Mononuclear cell (primary cell): Measurements from ENCODE around the gene CD300C. TPM values are rescaled to one million over a fixed set of nuclear protein-coding genes. Genes with fewer than 3 reads are reported as not detected.
"Not testable (repeated sequence)": the region's sequence is repeated elsewhere in the genome, so short reads cannot be mapped to it uniquely, and the experiment has no call there.

Experiments
- H3K27me3 ChIP-seq: 2 replicates; pipeline ENCODE4 v1.6.0; 2011; ENCODE audit warnings: low read length, control low read depth; ENCODE audit not compliant: insufficient read depth
- H3K4me1 ChIP-seq: 2 replicates; pipeline ENCODE4 v1.5.1; 2011; ENCODE audit warnings: mild to moderate bottlenecking, low read length, control low read depth; ENCODE audit not compliant: insufficient read depth
- H3K4me3 ChIP-seq: 2 replicates; pipeline ENCODE4 v1.5.1; 2011; ENCODE audit warnings: mild to moderate bottlenecking, low read length, moderate library complexity
- H3K9me3 ChIP-seq: 2 replicates; pipeline ENCODE4 v1.5.1; 2011; ENCODE audit warnings: low read depth, mild to moderate bottlenecking, control low read depth, low read length
- total RNA-seq: library from RNA; depleted of rRNA; stranded (reverse); fragments of >200 nt; gene quantifications from one replicate; pipeline ENCODE4 v1.2.3, GENCODE V29; 2012

The CD300C gene
- total RNA-seq, 1 donor = 10.9 TPM

DNA sequence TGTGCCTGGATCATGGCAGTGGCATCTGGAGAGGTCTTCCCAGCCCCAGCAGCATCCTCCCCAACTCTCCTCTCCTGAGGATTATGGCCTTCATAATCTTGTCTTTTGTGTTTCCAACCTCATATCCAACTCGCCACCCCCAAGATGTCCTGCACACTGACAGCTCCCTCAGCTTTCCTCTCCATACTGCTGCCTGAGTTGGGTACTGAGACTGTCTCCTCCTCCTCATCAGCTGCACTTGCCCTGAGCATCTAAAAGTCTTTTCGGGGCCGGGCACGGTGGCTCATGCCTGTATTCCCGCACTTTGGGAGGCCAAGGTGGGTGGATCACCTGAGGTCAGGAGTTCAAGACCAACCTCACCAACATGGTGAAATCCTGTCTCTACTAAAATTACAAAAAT is 16.7 kb downstream of the CD300C start:
- Histone ChIP-seq H3K4me3 (no peak overlapping the region), H3K4me1 (peaks cover 97% of the 10 kb centered on the region), H3K9me3 (no peaks in the 10 kb centered on the region), H3K27me3 (peaks cover under 1% of the 10 kb centered on the region)

- peaks cover 97% of the 10 kb centered on the region for H3K4me1 ChIP-seq
- no peaks in the 10 kb centered on the region for H3K9me3 ChIP-seq
- no peaks in the 10 kb centered on the region for H3K27me3 ChIP-seq
- no peak overlapping the region for H3K4me3 ChIP-seq
These were observed 17.3 kb downstream of the CD300C start for GRCh38 chr17:74528491-74529199.

GRCh38 chr17:74527756-74528155 is 18.2 kb downstream of the CD300C start:
- no peak overlapping the region for H3K4me3 ChIP-seq

GRCh38 chr17:74527081-74527480 is 18.8 kb downstream of the CD300C start:
- no peak overlapping the region for H3K4me3 ChIP-seq
- peaks cover 98% of the 10 kb centered on the region for H3K4me1 ChIP-seq
- no peaks in the 10 kb centered on the region for H3K9me3 ChIP-seq
- H3K27me3 ChIP-seq = no peaks in the 10 kb centered on the region

More at GRCh38 chr17:74527756-74528155, 18.2 kb downstream of the CD300C start:
- peaks cover 98% of the 10 kb centered on the region for H3K4me1 ChIP-seq
- no peaks in the 10 kb centered on the region for H3K9me3 ChIP-seq
- H3K27me3 ChIP-seq = no peaks in the 10 kb centered on the region

DNA sequence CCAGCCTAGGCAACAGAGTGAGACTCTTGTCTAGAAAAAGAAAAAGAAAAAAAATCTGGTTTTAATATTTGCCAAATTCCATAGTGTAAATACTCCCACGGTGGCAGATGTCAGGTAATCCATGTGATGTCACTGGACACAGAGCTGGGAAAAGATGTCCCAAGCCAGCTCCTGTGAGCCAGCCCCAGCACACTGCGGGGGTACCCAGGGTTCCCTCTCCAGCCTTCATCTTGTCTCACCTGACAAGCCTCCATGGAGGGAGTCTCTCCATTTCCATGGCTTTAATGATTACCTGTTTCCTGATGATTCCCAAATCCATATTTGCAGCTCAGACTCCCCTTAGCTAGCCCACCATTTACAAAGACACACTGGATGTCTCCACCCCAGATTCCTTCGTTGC is 19.2 kb downstream of the CD300C start:
- Histone ChIP-seq H3K4me3 (no peak overlapping the region), H3K27me3 (no peaks in the 10 kb centered on the region), H3K4me1 (peaks cover 98% of the 10 kb centered on the region), H3K9me3 (no peaks in the 10 kb centered on the region)

- no peaks in the 10 kb centered on the region for H3K9me3 ChIP-seq
- H3K27me3 ChIP-seq = no peaks in the 10 kb centered on the region
- H3K4me3 ChIP-seq = no peak overlapping the region
- peaks cover 99% of the 10 kb centered on the region for H3K4me1 ChIP-seq
These were observed 20.1 kb downstream of the CD300C start for GRCh38 chr17:74525781-74526288.

GRCh38 chr17:74525465-74525725 is 20.5 kb downstream of the CD300C start:
- no peaks in the 10 kb centered on the region for H3K9me3 ChIP-seq
- H3K4me3 ChIP-seq = no peak overlapping the region
- H3K27me3 ChIP-seq = no peaks in the 10 kb centered on the region
- peaks cover 99% of the 10 kb centered on the region for H3K4me1 ChIP-seq

DNA sequence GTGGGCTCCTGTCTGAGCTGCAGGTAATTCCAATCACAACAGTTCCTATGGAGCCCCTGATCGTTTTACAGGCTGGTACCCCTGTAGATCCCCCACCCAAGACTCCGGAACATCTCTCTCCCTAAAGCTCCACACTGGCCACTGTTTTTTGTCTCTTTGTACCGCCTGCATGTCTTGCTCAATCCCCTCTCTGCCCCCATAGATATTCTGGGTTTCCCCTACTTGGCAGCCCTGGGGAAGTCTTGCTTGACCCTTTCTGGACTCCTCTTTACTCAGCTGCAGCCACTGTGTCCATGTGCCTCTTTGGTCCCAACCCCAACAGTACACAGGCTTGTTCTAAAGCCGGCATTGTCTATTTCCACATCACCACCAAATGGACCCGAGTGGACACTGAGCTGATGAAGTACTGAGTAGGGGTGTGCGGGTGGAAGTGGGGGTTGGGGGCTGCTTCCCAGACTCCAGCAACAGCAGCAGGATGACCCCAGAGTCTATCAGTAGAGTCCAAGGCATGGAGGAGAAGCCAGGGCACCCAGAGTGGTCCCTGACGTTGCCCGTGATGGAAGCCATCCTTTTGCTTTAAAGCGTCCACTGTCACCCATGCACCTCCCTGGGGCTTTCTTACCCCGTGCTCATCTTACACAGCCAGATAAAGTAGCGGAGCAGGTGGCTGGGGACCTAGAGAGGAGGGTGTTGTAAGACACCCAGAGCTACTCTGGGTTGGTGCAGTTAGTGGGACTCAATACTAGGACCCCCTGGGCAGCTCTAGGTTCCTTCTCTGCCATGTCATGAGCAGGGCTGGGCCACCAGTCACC is 21.1 kb downstream of the CD300C start:
- no peak overlapping the region for H3K4me3 ChIP-seq
- H3K9me3 ChIP-seq = no peaks in the 10 kb centered on the region
- peaks cover 99% of the 10 kb centered on the region for H3K4me1 ChIP-seq
- H3K27me3 ChIP-seq = no peaks in the 10 kb centered on the region

DNA sequence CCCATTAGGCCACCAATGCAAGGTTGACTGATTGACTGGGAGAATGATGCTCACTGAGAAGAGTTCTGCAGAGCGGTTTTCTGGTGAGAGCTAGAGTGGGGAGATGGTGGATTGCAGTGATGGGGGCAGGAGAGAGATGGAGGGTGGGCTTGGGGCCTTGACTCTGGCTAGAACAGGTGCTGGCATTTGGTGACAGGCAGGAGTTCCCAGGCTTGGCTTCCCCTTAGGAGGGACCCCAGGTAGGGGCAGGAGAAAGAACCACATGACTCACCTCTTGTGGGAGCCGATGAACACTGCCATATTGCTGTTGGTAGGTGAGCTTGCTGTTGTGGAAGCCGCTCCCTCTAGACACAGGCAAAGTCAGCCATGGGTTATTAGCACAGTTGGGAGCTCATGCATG is 22.6 kb downstream of the CD300C start:
- no peak overlapping the region for H3K4me3 ChIP-seq
- no peaks in the 10 kb centered on the region for H3K27me3 ChIP-seq
- no peaks in the 10 kb centered on the region for H3K9me3 ChIP-seq

GRCh38 chr17:74522381-74523105 is 23.4 kb downstream of the CD300C start:
- peaks cover 84% of the 10 kb centered on the region for H3K4me1 ChIP-seq
- no peaks in the 10 kb centered on the region for H3K9me3 ChIP-seq
- no peak overlapping the region for H3K4me3 ChIP-seq
- H3K27me3 ChIP-seq = no peaks in the 10 kb centered on the region

More for the DNA sequence above, 22.6 kb downstream of the CD300C start:
- H3K4me1 ChIP-seq = peaks cover 92% of the 10 kb centered on the region

DNA sequence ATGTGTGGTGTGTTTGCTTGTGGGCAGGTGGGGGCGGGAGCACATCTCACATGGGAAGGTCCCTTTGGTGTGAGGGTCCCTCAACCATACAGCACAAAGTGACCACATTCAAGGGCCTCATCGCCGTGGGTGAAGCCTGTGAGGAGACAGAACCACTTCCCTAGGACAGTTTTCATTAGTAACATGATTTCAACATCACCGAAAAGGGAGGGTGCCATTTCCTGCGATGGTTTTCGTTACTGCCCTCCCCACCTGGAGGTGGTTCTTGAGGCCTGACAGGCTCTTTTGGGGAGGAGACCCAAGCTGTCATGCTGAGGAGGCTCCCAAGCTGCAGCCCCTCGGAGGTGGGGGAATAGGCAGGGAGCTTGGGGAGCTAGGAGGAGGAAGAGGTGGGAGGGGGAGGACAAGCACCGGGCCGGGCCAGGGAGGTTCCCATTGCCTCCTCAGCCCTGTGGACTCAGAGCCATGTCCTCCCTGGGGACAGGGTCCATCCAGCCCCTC is 24.2 kb downstream of the CD300C start:
- H3K4me3 ChIP-seq = no peak overlapping the region
- peaks cover 76% of the 10 kb centered on the region for H3K4me1 ChIP-seq
- H3K9me3 ChIP-seq = no peaks in the 10 kb centered on the region
- H3K27me3 ChIP-seq = no peaks in the 10 kb centered on the region

GRCh38 chr17:74520790-74521480 is 25.0 kb downstream of the CD300C start:
- Histone ChIP-seq H3K27me3 (no peaks in the 10 kb centered on the region), H3K9me3 (no peaks in the 10 kb centered on the region), H3K4me1 (peaks cover 68% of the 10 kb centered on the region), H3K4me3 (no peak overlapping the region)

- H3K27me3 ChIP-seq = no peaks in the 10 kb centered on the region
- H3K9me3 ChIP-seq = no peaks in the 10 kb centered on the region
- H3K4me1 ChIP-seq = peaks cover 60% of the 10 kb centered on the region
- H3K4me3 ChIP-seq = no peak overlapping the region
These were observed 25.9 kb downstream of the CD300C start for GRCh38 chr17:74520016-74520434.

DNA sequence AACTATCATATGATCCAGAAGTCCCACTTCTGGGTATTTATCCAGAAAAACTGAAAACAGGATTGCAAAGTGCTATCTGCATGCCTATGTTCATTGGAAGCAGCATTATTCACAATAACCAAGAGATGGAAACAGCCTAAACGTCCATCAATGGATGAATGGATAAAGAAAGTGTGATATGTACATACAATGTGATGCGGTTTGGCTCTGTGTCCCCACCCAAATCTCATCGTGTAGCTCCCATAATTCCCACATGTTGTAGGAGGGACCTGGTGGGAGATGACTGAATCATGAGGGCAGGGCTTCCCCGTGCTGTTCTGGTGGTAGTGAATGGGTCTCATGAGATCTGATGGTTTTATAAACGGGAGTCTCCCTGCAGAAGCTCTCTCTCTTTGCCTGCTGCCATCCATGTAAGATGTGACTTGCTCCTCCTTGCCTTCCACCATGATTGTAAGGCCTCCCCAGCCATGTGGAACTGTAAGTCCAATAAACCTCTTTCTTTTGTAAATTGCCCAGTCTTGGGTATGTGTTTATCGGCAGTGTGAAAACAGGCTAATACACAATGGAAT is 27.4 kb downstream of the CD300C start:
- peaks cover 47% of the 10 kb centered on the region for H3K4me1 ChIP-seq
- not testable (repeated sequence) for H3K4me3 ChIP-seq, H3K27me3 ChIP-seq, H3K9me3 ChIP-seq
